Esophagus muscularis mucosa (tissue), 4 donors: ENCODE measurements around the gene UBE2D1. TPM values are rescaled to one million over a fixed set of nuclear protein-coding genes. Genes with fewer than 3 reads are reported as not detected.

Source experiments
- DNase-seq: peaks from one replicate; pipeline ENCODE4 v3.0.0-alpha.2; 2017; ENCODE audit errors: extremely low spot score
- H3K27ac ChIP-seq, 4 donors: fragments of 200-600 bp; sonication (generic); replicated peaks in 1 of 4; 1 replicate in 3 of 4; 2 replicates in 1 of 4; pipeline ENCODE4 v1.5.1; 2016 to 2019; ENCODE audit warnings: mild to moderate bottlenecking in 1 of 4
- H3K27me3 ChIP-seq, 4 donors: fragments of 200-600 bp; sonication (generic); one replicate each; pipeline versions ENCODE4 v1.5.1 to v1.6.0; 2016 to 2019
- H3K36me3 ChIP-seq, 4 donors: fragments of 200-600 bp; sonication (generic); one replicate each; pipeline ENCODE4 v1.5.1; 2016 to 2019
- H3K4me1 ChIP-seq, 4 donors: fragments of 200-600 bp; sonication (generic); one replicate each; pipeline ENCODE4 v1.5.1; 2016 to 2019
- H3K4me3 ChIP-seq, 4 donors: fragments of 200-600 bp; sonication (generic); 1 replicate in 2 of 4; 2 replicates in 2 of 4; pipeline ENCODE4 v1.5.1; 2016 to 2019; ENCODE audit warnings: mild to moderate bottlenecking in 4 of 4, moderate library complexity in 1 of 4
- H3K9me3 ChIP-seq, 4 donors: fragments of 200-600 bp; sonication (generic); 1 replicate in 3 of 4; 2 replicates in 1 of 4; pipeline ENCODE4 v1.5.1; 2016 to 2019
- EP300 ChIP-seq: sonication (generic); formaldehyde crosslinking; IDR thresholded peaks from one replicate; pipeline ENCODE4 v1.6.1; 2017; ENCODE audit warnings: antibody characterized with exemption
- POLR2A ChIP-seq: fragments of 450-650 bp; IDR thresholded peaks from one replicate; pipeline ENCODE4 v1.6.1; 2017; ENCODE audit warnings: antibody characterized with exemption, moderate library complexity, mild to moderate bottlenecking, low read depth
- POLR2AphosphoS5 ChIP-seq, 2 donors: sonication (generic); formaldehyde crosslinking; IDR thresholded peaks; one replicate each; pipeline ENCODE4 v1.6.1; 2017; ENCODE audit warnings: antibody characterized with exemption in 2 of 2
- WGBS: methylation state at CpG from one replicate; pipeline ENCODE4 v1.1.5; 2018; 5-methylcytosine and 5-hydroxymethylcytosine counted together
- intact Hi-C: fragments of 100-400 bp; cut with DNase I; formaldehyde crosslinking; loops from one replicate; pipeline ENCODE4 v1.15.1; 2023
- total RNA-seq, 4 donors: library from RNA; depleted of rRNA; stranded (reverse); fragments of >200 nt; gene quantifications; one replicate each; pipeline versions ENCODE4 v1.1.0 to v1.2.1, GENCODE V29; 2016
- TF ChIP-seq, protein P1 (sequence below), 3 experiments: fragments of 200-600 bp in 2 of 3; fragments of 450-650 bp in 1 of 3; sonication (generic) in 2 of 3; IDR thresholded peaks; one replicate each; pipeline ENCODE4 v1.5.1; 2017 to 2019; ENCODE audit warnings: antibody characterized with exemption in 3 of 3, mild to moderate bottlenecking in 2 of 3, moderate library complexity in 1 of 3

The UBE2D1 gene
- total RNA-seq, 4 donors from 2014 or later, result 11.5 to 17.4 (median 15.3) TPM

DNA sequence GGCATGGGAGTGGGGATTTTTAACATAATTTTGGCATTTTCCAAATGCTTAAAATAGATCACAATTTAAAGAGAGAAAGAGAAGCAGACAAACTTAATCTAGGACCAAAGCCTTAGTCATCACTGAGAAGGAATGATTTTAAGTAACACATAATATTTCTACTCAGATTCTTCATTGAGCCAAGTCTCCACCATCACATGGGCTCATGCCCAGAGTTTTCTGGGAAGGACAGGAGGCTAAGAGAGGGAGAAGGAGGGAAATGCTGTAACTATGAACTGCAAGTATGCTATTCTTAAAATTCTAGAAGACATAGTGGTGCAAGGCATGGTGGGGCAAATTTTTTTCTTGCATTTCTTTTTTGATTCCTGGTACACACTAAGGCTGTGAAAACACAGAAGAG, 23.8 kb upstream of the UBE2D1 start:
- TF ChIP-seq POLR2AphosphoS5 (IDR thresholded peaks at IDR 0.05) (no peak), POLR2A (no peak), EP300 (no peak)
- TF ChIP-seq, protein P1, sequence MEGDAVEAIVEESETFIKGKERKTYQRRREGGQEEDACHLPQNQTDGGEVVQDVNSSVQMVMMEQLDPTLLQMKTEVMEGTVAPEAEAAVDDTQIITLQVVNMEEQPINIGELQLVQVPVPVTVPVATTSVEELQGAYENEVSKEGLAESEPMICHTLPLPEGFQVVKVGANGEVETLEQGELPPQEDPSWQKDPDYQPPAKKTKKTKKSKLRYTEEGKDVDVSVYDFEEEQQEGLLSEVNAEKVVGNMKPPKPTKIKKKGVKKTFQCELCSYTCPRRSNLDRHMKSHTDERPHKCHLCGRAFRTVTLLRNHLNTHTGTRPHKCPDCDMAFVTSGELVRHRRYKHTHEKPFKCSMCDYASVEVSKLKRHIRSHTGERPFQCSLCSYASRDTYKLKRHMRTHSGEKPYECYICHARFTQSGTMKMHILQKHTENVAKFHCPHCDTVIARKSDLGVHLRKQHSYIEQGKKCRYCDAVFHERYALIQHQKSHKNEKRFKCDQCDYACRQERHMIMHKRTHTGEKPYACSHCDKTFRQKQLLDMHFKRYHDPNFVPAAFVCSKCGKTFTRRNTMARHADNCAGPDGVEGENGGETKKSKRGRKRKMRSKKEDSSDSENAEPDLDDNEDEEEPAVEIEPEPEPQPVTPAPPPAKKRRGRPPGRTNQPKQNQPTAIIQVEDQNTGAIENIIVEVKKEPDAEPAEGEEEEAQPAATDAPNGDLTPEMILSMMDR (IDR thresholded peaks at IDR 0.05), result no peak
- H3K9me3 ChIP-seq, result no peaks in the 10 kb centered on the region
- DNase-seq, result no peak
- no peak overlapping the region for H3K4me3 ChIP-seq
- no peaks in the 10 kb centered on the region for H3K36me3 ChIP-seq
- H3K27me3 ChIP-seq, result peaks cover 0 to 8% (median 0%) of the 10 kb centered on the region in 4 donors
- H3K4me1 ChIP-seq, result no peaks in the 10 kb centered on the region
- intact Hi-C loops, result no loop called here
- no peak overlapping the region for H3K27ac ChIP-seq

DNA sequence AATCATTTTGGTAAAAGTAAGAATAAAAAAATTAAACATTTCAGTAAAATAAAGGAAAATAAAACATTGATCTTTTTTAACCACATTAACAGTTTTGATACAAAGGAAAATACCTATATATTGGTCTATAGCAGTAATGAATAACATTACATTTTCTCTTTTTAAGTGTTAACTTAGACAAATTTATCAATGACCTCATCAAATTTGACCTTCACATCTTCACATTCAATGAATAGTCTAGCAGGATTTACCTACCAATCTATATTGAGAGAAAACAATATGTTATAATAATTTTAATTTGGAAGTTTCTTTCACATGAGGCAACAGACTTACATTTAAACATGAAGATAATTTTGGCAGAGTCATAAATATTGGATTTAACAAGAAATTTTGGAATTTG, 17.9 kb upstream of the UBE2D1 start:
- no peaks in the 10 kb centered on the region for H3K36me3 ChIP-seq
- H3K9me3 ChIP-seq, result no peaks in the 10 kb centered on the region
- no peak overlapping the region for H3K27ac ChIP-seq
- no peak for DNase-seq
- TF ChIP-seq POLR2A (no peak), EP300 (no peak), POLR2AphosphoS5 (IDR thresholded peaks at IDR 0.05) (no peak)
- TF ChIP-seq, protein P1 (IDR thresholded peaks at IDR 0.05), result no peak
- intact Hi-C loops, result no loop called here
- no peak overlapping the region for H3K4me3 ChIP-seq
- H3K4me1 ChIP-seq, result no peaks in the 10 kb centered on the region
- H3K27me3 ChIP-seq, result no peaks in the 10 kb centered on the region

- Histone ChIP-seq H3K4me1 (no peaks in the 10 kb centered on the region), H3K4me3 (no peak overlapping the region), H3K27me3 (no peaks in the 10 kb centered on the region), H3K27ac (no peak overlapping the region), H3K36me3 (no peaks in the 10 kb centered on the region), H3K9me3 (no peaks in the 10 kb centered on the region)
- 54% methylated on average over 2 of the region's 2 CpGs for WGBS
- no peak for TF ChIP-seq POLR2AphosphoS5 (IDR thresholded peaks at IDR 0.05)
- DNase-seq, result no peak
- intact Hi-C loops, result no loop called here
These were observed 16.5 kb upstream of the UBE2D1 start for GRCh38 chr10:58318346-58318745.

DNA sequence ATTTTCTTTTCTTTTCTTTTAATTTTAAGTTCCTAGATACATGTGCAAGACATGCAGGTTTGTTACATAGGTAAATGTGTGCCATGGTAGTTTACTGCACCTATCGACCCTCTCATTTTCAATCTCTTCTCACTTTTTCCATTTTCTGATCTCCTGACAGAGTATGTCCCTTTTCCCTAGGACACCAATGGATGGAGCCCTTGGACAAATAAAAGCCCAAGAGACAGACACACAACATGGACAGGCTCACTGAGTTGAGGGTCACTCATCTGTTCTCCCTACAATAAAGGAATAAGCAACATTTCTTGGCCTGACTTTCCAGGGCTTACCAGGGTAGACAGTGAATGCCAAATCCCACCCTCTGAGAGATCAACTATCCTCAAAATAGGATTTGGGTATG, 15.2 kb upstream of the UBE2D1 start:
- 97% methylated on average over 1 of the region's 1 CpG for WGBS
- Histone ChIP-seq H3K4me1 (no peaks in the 10 kb centered on the region), H3K4me3 (no peak overlapping the region), H3K27ac (no peak overlapping the region), H3K36me3 (no peaks in the 10 kb centered on the region), H3K27me3 (no peaks in the 10 kb centered on the region), H3K9me3 (no peaks in the 10 kb centered on the region)
- intact Hi-C loops, result no loop called here
- DNase-seq, result no peak
- TF ChIP-seq POLR2AphosphoS5 (IDR thresholded peaks at IDR 0.05) (no peak), POLR2A (no peak), EP300 (no peak)
- TF ChIP-seq, protein P1 (IDR thresholded peaks at IDR 0.05), result no peak

DNA sequence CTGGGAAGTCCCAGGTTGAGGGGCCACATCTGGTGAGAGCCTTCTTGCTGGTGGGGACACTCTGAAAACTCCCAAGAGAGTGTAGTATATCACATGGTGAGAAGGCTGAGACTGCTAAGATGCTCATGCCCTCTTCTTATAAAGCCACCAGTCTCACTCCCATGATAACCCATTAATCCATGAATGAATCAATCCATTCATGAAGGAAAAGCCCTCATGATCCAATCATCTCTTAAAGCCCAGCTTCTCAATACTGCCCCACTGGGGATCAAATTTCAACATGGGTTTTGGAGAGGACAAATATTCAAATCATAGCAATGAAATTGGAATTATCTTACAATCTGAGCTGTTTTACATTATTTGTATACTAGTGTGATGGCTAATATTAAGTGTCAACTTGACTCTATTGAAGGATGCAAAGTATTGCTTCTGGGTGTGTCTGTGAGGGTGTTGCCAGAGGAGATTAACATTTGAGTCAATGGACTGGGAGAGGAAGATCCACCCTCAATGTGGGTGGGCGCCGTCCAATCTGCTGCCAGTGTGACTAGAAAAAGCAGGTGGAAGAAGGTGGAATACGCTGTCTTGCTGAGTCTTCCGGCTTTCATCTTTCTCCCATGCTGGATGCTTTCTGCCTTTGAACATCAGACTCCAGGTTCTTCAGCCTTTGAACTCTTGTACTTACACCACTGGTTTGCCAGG, 14.3 kb upstream of the UBE2D1 start:
- 93% methylated on average over 4 of the region's 4 CpGs for WGBS
- no peaks in the 10 kb centered on the region for H3K27me3 ChIP-seq
- TF ChIP-seq, protein P1 (IDR thresholded peaks at IDR 0.05), result no peak
- no peak for TF ChIP-seq POLR2A
- no peak for TF ChIP-seq POLR2AphosphoS5 (IDR thresholded peaks at IDR 0.05)
- TF ChIP-seq EP300, result no peak
- H3K4me3 ChIP-seq, result no peak overlapping the region
- no peaks in the 10 kb centered on the region for H3K4me1 ChIP-seq
- no peak overlapping the region for H3K27ac ChIP-seq
- intact Hi-C loops, result no loop called here
- no peaks in the 10 kb centered on the region for H3K36me3 ChIP-seq
- no peak for DNase-seq
- no peaks in the 10 kb centered on the region for H3K9me3 ChIP-seq
